H1 (cell line): ENCODE data around the gene CDH18.

Experiments
- CBX8 ChIP-seq: fragments of 300-800, 300-1000 bp; sonication (generic); IDR thresholded peaks from 2 replicates; pipeline ENCODE4 v1.7.1; 2016; ENCODE audit warnings: low read depth, low read length, borderline replicate concordance
- CHD2 ChIP-seq: IDR thresholded peaks from 2 replicates; pipeline ENCODE4 v1.6.1; 2012; ENCODE audit warnings: low read length, improper control_type of control experiment
- EP300 ChIP-seq, 2 experiments: IDR thresholded peaks; 1 replicate in 1 of 2; 2 replicates in 1 of 2; pipeline ENCODE4 v1.6.1; 2011 to 2012; ENCODE audit warnings: low read depth in 2 of 2, low read length in 2 of 2, mild to moderate bottlenecking in 2 of 2, borderline replicate concordance in 1 of 2, inconsistent platforms in 1 of 2, moderate library complexity in 1 of 2
- EZH2 ChIP-seq: fragments of 200-600 bp; sonication (generic); IDR thresholded peaks from 2 replicates; pipeline ENCODE4 v1.7.1; 2012; ENCODE audit warnings: low read depth, mild to moderate bottlenecking, moderate library complexity, low read length, inconsistent platforms; ENCODE audit not compliant: severe bottlenecking
- GABPA ChIP-seq: IDR thresholded peaks from 2 replicates; pipeline ENCODE4 v1.6.1; 2011; ENCODE audit warnings: mild to moderate bottlenecking, low read length, moderate library complexity, borderline replicate concordance; ENCODE audit not compliant: insufficient read depth
- POLR2AphosphoS5 ChIP-seq: IDR thresholded peaks from 2 replicates; pipeline ENCODE4 v1.6.1; 2011; ENCODE audit warnings: low read depth, low read length
- SRF ChIP-seq: IDR thresholded peaks from 2 replicates; pipeline ENCODE4 v1.6.1; 2011; ENCODE audit warnings: mild to moderate bottlenecking, low read depth, low read length, moderate library complexity
- TCF12 ChIP-seq: IDR thresholded peaks from 2 replicates; pipeline ENCODE4 v1.6.1; 2011; ENCODE audit warnings: low read depth, mild to moderate bottlenecking, low read length
- TF ChIP-seq, protein P1 (sequence below), 3 experiments: IDR thresholded peaks; 1 replicate in 2 of 3; 2 replicates in 1 of 3; pipeline versions ENCODE4 v1.5.1 to v1.6.1; 2011; ENCODE audit warnings: low read length in 3 of 3, mild to moderate bottlenecking in 3 of 3, inconsistent platforms in 2 of 3, low read depth in 1 of 3, moderate library complexity in 1 of 3; ENCODE audit not compliant: insufficient read depth in 1 of 3; ENCODE audit errors: control extremely low read depth in 1 of 3
- TF ChIP-seq, protein P2 (sequence below): IDR thresholded peaks from 2 replicates; pipeline ENCODE4 v1.6.1; 2012; ENCODE audit warnings: low read length, inconsistent platforms

DNA sequence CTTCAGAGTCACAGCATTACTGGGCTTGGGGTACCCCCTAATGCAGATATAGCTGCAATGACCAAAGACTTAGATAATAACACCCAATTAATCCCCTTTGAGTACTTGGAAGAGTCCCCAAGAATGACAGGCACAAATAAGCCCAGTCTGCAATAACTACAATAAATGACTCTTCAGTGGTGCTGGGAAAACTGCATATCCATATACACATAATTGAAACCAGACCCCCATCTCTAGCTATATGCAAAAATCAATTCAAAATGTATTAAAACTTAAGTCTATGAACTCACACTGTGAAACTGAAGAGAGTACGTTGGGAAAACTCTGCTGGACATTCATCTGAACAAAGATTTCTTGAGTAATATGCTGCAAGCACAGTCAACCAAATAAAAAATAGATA, 422.5 kb downstream of the CDH18 start:
- TF ChIP-seq POLR2AphosphoS5 (no peak), SRF (no peak), GABPA (no peak), CBX8 (no peak), CHD2 (no peak), EZH2 (no peak), EP300 (IDR thresholded peaks at IDR 0.05; ENCODE audit: borderline replicate concordance in 1 of 2, low read depth in 2 of 2, low read length in 2 of 2) (no peak), TCF12 (no peak)
- TF ChIP-seq, protein P1, sequence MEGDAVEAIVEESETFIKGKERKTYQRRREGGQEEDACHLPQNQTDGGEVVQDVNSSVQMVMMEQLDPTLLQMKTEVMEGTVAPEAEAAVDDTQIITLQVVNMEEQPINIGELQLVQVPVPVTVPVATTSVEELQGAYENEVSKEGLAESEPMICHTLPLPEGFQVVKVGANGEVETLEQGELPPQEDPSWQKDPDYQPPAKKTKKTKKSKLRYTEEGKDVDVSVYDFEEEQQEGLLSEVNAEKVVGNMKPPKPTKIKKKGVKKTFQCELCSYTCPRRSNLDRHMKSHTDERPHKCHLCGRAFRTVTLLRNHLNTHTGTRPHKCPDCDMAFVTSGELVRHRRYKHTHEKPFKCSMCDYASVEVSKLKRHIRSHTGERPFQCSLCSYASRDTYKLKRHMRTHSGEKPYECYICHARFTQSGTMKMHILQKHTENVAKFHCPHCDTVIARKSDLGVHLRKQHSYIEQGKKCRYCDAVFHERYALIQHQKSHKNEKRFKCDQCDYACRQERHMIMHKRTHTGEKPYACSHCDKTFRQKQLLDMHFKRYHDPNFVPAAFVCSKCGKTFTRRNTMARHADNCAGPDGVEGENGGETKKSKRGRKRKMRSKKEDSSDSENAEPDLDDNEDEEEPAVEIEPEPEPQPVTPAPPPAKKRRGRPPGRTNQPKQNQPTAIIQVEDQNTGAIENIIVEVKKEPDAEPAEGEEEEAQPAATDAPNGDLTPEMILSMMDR (IDR thresholded peaks at IDR 0.05; ENCODE audit: control extremely low read depth in 1 of 3, insufficient read depth in 1 of 3, low read depth in 1 of 3, low read length in 3 of 3): no peak
- TF ChIP-seq, protein P2, sequence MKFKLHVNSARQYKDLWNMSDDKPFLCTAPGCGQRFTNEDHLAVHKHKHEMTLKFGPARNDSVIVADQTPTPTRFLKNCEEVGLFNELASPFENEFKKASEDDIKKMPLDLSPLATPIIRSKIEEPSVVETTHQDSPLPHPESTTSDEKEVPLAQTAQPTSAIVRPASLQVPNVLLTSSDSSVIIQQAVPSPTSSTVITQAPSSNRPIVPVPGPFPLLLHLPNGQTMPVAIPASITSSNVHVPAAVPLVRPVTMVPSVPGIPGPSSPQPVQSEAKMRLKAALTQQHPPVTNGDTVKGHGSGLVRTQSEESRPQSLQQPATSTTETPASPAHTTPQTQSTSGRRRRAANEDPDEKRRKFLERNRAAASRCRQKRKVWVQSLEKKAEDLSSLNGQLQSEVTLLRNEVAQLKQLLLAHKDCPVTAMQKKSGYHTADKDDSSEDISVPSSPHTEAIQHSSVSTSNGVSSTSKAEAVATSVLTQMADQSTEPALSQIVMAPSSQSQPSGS: no peak
